ENCODE measurements around the gene GXYLT2.

GXYLT2 gene

GRCh38 chr3:72938471-72939265 is 50.8 kb downstream of the GXYLT2 start:
- peak; percentile 93 for DNase-seq

- no peak for DNase-seq
Measured at GRCh38 chr3:72941245-72941644, 53.4 kb downstream of the GXYLT2 start.

- no peak for DNase-seq
Measured at GRCh38 chr3:72942427-72942826, 54.6 kb downstream of the GXYLT2 start.

GRCh38 chr3:72944696-72945095 is 56.9 kb downstream of the GXYLT2 start:
- DNase-seq = no peak

- DNase-seq = no peak
Measured at GRCh38 chr3:72947715-72948490, 60.1 kb downstream of the GXYLT2 start.

- no peak for DNase-seq
Measured at GRCh38 chr3:72949016-72949415, 61.2 kb downstream of the GXYLT2 start.

- no peak for DNase-seq
Measured at GRCh38 chr3:72950372-72950771, 62.5 kb downstream of the GXYLT2 start.

GRCh38 chr3:72950801-72951200 is 63.0 kb downstream of the GXYLT2 start:
- no peak for DNase-seq

- no peak for DNase-seq
Measured at GRCh38 chr3:72951259-72951722, 63.4 kb downstream of the GXYLT2 start.

GRCh38 chr3:72953325-72953956 is 65.6 kb downstream of the GXYLT2 start:
- peak; percentile 13 for DNase-seq

- no peak for DNase-seq
Measured at GRCh38 chr3:72957297-72957696, 69.5 kb downstream of the GXYLT2 start.

- DNase-seq = no peak
Measured at GRCh38 chr3:72959336-72959735, 71.5 kb downstream of the GXYLT2 start.

- peak; percentile 13 for DNase-seq
Measured at GRCh38 chr3:72960812-72961518, 73.1 kb downstream of the GXYLT2 start.

GRCh38 chr3:72961752-72962151 is 73.9 kb downstream of the GXYLT2 start:
- no peak for DNase-seq

GRCh38 chr3:72962317-72962716 is 74.5 kb downstream of the GXYLT2 start:
- DNase-seq = no peak

GRCh38 chr3:72964633-72965032 is 76.8 kb downstream of the GXYLT2 start:
- no peak for DNase-seq

GRCh38 chr3:72968266-72968664 is 80.4 kb downstream of the GXYLT2 start:
- DNase-seq = no peak

GRCh38 chr3:72969766-72970165 is 81.9 kb downstream of the GXYLT2 start:
- DNase-seq = peak; percentile 22

GRCh38 chr3:72970942-72971341 is 83.1 kb downstream of the GXYLT2 start:
- DNase-seq = no peak

- no peak for DNase-seq
Measured at GRCh38 chr3:72972706-72973030, 84.8 kb downstream of the GXYLT2 start.

- DNase-seq = peak; percentile 4
Measured at GRCh38 chr3:72973031-72973723, 85.3 kb downstream of the GXYLT2 start.

GRCh38 chr3:72973786-72974185 is 85.9 kb downstream of the GXYLT2 start:
- no peak for DNase-seq
